PC-3 (cell line): ENCODE data around the gene SUN1. TPM values are rescaled to one million over a fixed set of nuclear protein-coding genes. Genes with fewer than 3 reads are reported as not detected.

Experiments
- ATAC-seq: fragments of 200-7000 bp; cut with Tn5 transposase; 2 replicates; pipeline ENCODE4 v1.9.1; 2020; ENCODE audit warnings: mild to moderate bottlenecking, moderate library complexity
- BruUV-seq: library from RNA; stranded (reverse); fragments of 400-500 nt; replicated peaks from 2 replicates; lab custom pipeline; 2021; lab: Mats Ljungman, UMichigan
- CTCF ChIA-PET: fragments of 300-600 bp; sonication (Branson Sonifier 250); formaldehyde crosslinking; loops from one replicate; lab custom pipeline; 2022; ENCODE audit warnings: antibody characterized with exemption; lab: Charles Lee
- POLR2A ChIA-PET: fragments of 300-600 bp; sonication (Branson Sonifier 250); formaldehyde crosslinking; loops from one replicate; lab custom pipeline; 2022; ENCODE audit warnings: antibody characterized with exemption; ENCODE audit not compliant: unreplicated experiment; lab: Charles Lee
- DNase-seq: peaks from one replicate; pipeline ENCODE4 v3.0.0-alpha.2; 2015
- H2AFZ ChIP-seq: fragments of 300-600 bp; sonication (generic); 2 replicates; pipeline ENCODE4 v1.6.0; 2016; ENCODE audit warnings: antibody characterized with exemption, low read length
- H3F3A ChIP-seq: fragments of 300-600 bp; sonication (generic); one replicate; pipeline ENCODE4 v1.6.0; 2017; ENCODE audit warnings: antibody characterized with exemption, low read length, control low read depth, mild to moderate bottlenecking; ENCODE audit not compliant: unreplicated experiment
- H3K27ac ChIP-seq: fragments of 300-600 bp; sonication (generic); 2 replicates; pipeline ENCODE4 v1.5.1; 2016; ENCODE audit warnings: mild to moderate bottlenecking, low read length
- H3K27me3 ChIP-seq: fragments of 300-600 bp; sonication (generic); 2 replicates; pipeline ENCODE4 v1.6.1; 2016; ENCODE audit warnings: low read length, mixed read lengths
- H3K36me3 ChIP-seq: fragments of 300-600 bp; sonication (generic); 2 replicates; pipeline ENCODE4 v1.6.1; 2016; ENCODE audit warnings: low read depth, mixed run types, low read length, mixed read lengths
- H3K4me1 ChIP-seq: fragments of 300-600 bp; sonication (generic); 2 replicates; pipeline ENCODE4 v1.5.1; 2016; ENCODE audit warnings: low read length; ENCODE audit not compliant: insufficient read depth
- H3K4me2 ChIP-seq: fragments of 300-600 bp; sonication (generic); 2 replicates; pipeline ENCODE4 v1.6.0; 2016; ENCODE audit warnings: low read length
- H3K4me3 ChIP-seq: fragments of 300-600 bp; sonication (generic); 2 replicates; pipeline ENCODE4 v1.5.1; 2016; ENCODE audit warnings: mild to moderate bottlenecking, low read length, mixed read lengths
- H3K79me2 ChIP-seq: fragments of 300-600 bp; sonication (generic); 2 replicates; pipeline ENCODE4 v1.6.1; 2017; ENCODE audit warnings: low read length, mixed read lengths
- H3K9ac ChIP-seq: fragments of 300-600 bp; sonication (generic); 2 replicates; pipeline ENCODE4 v1.6.0; 2016; ENCODE audit warnings: mild to moderate bottlenecking, low read length
- H3K9me2 ChIP-seq: fragments of 300-600 bp; sonication (generic); replicated peaks from 2 replicates; pipeline ENCODE4 v1.6.1; 2016; ENCODE audit warnings: mixed run types, low read length, mixed read lengths
- H3K9me3 ChIP-seq: fragments of 300-600 bp; sonication (generic); 2 replicates; pipeline ENCODE4 v1.6.1; 2016; ENCODE audit warnings: low read length, mixed read lengths
- H4K20me1 ChIP-seq: fragments of 300-600 bp; sonication (generic); 2 replicates; pipeline ENCODE4 v1.6.1; 2016; ENCODE audit warnings: low read length, mixed read lengths
- CTCF ChIP-seq: fragments of 300-600 bp; sonication (generic); conservative IDR thresholded peaks from 2 replicates; pipeline ENCODE4 v1.5.1; 2017; ENCODE audit warnings: antibody characterized with exemption, low read depth, mild to moderate bottlenecking, low read length
- EZH2 ChIP-seq: fragments of 300-600 bp; sonication (generic); IDR thresholded peaks from one replicate; pipeline ENCODE4 v1.6.1; 2017; ENCODE audit warnings: antibody characterized with exemption, mild to moderate bottlenecking, low read length; ENCODE audit not compliant: unreplicated experiment
- EZH2phosphoT487 ChIP-seq: fragments of 300-600 bp; sonication (generic); IDR thresholded peaks from 2 replicates; pipeline ENCODE4 v1.6.1; 2018; ENCODE audit warnings: mild to moderate bottlenecking, antibody characterized with exemption, low read length, borderline replicate concordance
- intact Hi-C: fragments of 100-400 bp; cut with micrococcal nuclease; formaldehyde crosslinking; loops from 2 replicates; pipeline ENCODE4 v1.9.0; 2023
- total RNA-seq: library from RNA; depleted of rRNA; stranded (reverse); fragments of >200 nt; gene quantifications from 2 replicates; pipeline ENCODE4 v1.2.3, GENCODE V29; 2014

Gene SUN1
- total RNA-seq, 1 experiment from 2014 or later = 92.5 TPM

- Histone ChIP-seq H4K20me1 (peaks cover 22% of the 10 kb centered on the region; the same call in 1 of the 2 replicates), H3K79me2 (peaks cover 65% of the 10 kb centered on the region), H3K9me3 (no peaks in the 10 kb centered on the region), H3K4me1 (no peaks in the 10 kb centered on the region), H3K4me3 (no peak overlapping the region), H3K27me3 (no peaks in the 10 kb centered on the region), H3K27ac (no peak overlapping the region), H3K9me2 (no peaks in the 10 kb centered on the region), H3K4me2 (no peak overlapping the region), H3F3A (no peaks in the 10 kb centered on the region), H2AFZ (no peak overlapping the region), H3K9ac (no peak overlapping the region), H3K36me3 (peaks cover 3% of the 10 kb centered on the region; the same call in 1 of the 2 replicates)
- ChIA-PET CTCF (no interaction called here), POLR2A (no interaction called here)
- BruUV-seq = no TSS peak
- intact Hi-C loops = no loop called here
- ATAC-seq = no peak
- TF ChIP-seq EZH2 (no peak), CTCF (no peak), EZH2phosphoT487 (no peak)
- DNase-seq = no peak
Observed at GRCh38 chr7:886626-887487, 54.6 kb downstream of the SUN1 start.

GRCh38 chr7:887488-887820, 55.2 kb downstream of the SUN1 start:
- Histone ChIP-seq H3F3A (no peaks in the 10 kb centered on the region), H3K9ac (no peak overlapping the region), H3K4me3 (no peak overlapping the region), H3K36me3 (peaks cover 8% of the 10 kb centered on the region; the same call in 1 of the 2 replicates), H4K20me1 (peaks cover 18% of the 10 kb centered on the region; the same call in 1 of the 2 replicates), H3K79me2 (peaks cover 59% of the 10 kb centered on the region), H3K9me2 (no peaks in the 10 kb centered on the region), H3K4me1 (no peaks in the 10 kb centered on the region), H3K27ac (no peak overlapping the region), H3K27me3 (no peaks in the 10 kb centered on the region), H2AFZ (no peak overlapping the region), H3K9me3 (no peaks in the 10 kb centered on the region), H3K4me2 (no peak overlapping the region)
- BruUV-seq = no TSS peak
- DNase-seq = no peak
- no peak for TF ChIP-seq CTCF
- TF ChIP-seq EZH2 = no peak
- no peak for TF ChIP-seq EZH2phosphoT487
- ChIA-PET CTCF (no interaction called here), POLR2A (no interaction called here)
- no peak for ATAC-seq
- intact Hi-C loops = no loop called here
